ENCODE data around the gene RGS16.

RGS16 gene

DNA sequence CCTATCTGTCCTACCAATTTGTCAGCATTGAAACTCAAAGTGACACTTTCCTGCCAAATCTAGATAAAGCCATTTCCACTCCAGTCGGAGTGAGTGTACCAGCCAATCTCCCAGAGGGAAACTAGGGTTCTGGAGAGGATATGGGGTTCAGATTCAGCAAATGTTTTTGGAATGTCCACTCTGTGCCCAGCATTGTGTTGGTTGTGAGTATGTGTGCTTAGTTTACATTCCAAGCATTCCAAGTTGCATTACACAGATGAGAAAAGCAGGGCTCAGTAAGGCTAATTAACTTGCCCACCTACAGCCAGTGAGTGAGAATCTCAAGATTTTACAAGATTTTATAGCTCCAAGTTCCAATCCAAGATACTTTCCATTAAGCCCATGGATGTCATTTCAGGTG is 26.4 kb upstream of the RGS16 start:
- no peak for DNase-seq (ENCODE audit: low read depth, low spot score)
- H3K27ac ChIP-seq, result no peak overlapping the region

DNA sequence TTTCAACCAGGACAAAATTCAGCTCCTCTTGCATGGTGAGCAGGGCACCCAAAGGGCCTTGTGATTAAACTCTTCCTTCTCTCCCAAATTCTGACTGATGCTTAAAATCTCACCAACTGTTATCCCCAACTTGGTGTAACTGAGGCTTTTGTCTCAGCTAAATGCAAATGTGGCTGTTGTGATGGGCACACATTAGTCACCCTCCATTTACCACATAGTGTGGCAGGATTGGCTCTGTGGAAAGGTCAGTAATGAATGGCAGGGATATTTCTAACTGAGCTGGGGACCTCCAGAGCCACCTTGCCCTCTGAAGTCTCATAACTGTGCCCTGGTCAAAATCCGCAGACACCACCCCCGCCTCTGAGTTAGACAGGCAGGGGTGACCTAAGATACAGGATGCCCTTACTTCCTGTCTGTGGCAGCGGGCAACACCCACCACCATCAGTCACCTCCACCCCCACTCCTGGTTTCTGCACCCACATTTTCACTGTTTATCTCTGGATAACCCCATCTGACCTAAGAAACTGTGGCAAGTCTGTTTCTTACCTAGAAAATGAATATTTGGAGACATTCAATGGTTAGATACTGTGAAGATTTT is 25.4 kb upstream of the RGS16 start:
- H3K27ac ChIP-seq, result no peak overlapping the region
- DNase-seq (ENCODE audit: low read depth, low spot score), result no peak

DNA sequence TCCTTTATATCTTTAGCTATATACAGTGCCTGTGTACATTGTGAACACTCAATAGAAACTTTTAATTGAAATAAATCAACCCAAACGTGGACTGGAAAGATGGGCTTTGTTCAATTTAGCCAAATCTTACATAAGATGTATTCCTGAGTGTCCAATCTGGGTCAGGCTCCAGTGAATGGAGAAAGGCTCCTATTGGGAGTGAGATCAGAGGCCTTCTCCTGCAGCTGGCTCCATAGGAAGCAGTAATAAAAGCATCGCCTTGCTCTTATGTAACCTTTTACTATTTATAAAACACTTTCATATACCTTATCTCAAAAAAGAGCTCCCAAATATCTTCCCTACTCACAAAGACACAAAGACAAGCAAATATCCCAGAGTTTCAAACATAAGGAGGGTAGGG is 24.9 kb upstream of the RGS16 start:
- no peak overlapping the region for H3K27ac ChIP-seq
- no peak for DNase-seq (ENCODE audit: low read depth, low spot score)

DNA sequence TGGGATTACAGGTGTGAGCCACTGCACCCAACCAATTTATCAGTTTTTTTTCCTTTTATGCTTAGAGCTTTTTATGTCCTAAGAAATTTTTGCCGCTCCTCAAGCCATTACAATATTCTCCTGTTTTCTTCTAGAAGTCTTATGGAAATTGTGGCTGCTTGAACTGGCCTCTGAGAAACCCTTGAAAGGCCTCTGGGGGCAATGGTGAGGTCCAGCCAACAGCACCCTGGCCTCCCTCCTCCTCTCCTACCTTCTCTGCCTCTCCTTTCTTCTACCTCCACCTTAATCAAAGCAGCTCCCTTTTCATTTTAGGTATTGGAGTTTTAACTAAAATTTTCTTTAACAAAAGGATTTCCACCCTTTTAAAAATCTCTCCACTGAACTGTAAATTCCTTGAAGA is 24.5 kb upstream of the RGS16 start:
- no peak overlapping the region for H3K27ac ChIP-seq
- no peak for DNase-seq (ENCODE audit: low read depth, low spot score)

DNA sequence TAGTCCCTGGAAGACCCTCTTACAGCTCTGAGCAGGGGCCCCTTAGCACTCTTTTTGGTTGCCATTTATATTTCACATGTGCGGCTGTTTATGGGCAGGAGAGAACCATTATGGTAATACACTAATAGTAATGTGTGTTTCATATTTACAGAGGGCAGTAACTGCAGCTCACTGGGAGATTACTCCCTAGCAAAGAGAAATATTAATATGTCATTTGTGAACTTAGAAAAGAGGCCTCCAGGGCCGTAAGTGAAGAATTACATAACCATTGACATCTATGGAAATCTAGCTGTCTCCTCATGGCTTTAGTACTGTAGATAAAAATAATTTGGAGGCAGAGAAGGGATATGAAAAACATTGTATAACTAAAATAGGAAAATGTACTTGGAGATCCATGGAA is 23.4 kb upstream of the RGS16 start:
- H3K27ac ChIP-seq, result no peak overlapping the region
- no peak for DNase-seq (ENCODE audit: low read depth, low spot score)

DNA sequence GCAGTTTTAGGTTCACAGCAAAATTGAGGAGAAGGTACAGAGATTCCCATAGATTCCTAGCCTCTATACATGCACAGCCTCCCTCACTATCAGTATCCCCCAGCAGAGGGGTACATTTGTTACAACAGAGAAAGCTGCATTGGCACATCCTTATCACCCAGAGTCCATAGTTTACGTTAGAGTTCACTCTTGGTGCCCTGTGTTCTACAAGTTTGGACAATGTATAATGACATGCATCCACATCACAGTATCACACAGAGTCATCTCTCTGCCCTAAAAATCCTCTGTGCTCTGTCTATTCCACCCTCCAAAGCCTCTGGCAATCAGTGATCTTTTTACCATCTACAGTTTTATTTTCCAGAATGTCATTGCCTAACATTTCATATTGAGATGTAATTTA is 22.3 kb upstream of the RGS16 start:
- H3K27ac ChIP-seq, result no peak overlapping the region
- no peak for DNase-seq (ENCODE audit: low read depth, low spot score)

DNA sequence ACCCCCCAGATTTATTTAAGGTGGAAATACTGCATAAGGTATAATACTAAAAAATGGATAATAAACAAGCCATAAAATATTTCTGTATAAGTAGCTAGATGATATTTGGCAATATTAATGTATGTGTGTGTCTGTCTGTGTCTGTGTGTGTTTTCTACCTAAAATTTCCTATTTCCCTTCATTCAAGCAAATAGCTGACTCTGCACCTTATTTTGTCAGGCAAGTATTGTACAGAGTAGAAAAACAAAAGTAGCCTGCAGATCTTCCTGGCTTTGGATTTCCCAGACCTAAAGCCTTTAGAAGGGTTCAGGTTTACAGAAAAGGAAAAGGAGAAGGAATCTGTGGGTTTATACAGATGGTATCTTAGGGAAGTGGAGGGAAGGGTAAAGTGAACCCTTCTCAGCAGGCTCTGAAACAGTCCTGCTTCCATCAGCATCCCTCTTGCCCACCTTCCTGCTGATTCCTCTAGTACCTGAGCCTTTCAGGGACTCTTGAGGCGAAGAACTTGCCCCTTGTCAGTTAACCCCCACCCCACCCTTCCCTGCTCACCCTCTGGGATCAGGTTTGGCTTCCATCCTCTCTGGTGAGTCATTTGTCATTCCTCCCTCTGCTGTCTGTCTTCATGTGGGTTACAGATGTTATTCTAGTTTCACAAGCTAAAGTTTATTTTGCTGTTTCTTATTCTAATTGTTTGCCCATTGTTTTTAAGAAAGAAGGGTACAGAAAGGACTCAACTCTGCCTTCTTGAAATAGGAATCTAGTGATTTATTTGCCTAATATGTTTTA is 21.7 kb upstream of the RGS16 start:
- no peak overlapping the region for H3K27ac ChIP-seq
- no peak for DNase-seq (ENCODE audit: low read depth, low spot score)

DNA sequence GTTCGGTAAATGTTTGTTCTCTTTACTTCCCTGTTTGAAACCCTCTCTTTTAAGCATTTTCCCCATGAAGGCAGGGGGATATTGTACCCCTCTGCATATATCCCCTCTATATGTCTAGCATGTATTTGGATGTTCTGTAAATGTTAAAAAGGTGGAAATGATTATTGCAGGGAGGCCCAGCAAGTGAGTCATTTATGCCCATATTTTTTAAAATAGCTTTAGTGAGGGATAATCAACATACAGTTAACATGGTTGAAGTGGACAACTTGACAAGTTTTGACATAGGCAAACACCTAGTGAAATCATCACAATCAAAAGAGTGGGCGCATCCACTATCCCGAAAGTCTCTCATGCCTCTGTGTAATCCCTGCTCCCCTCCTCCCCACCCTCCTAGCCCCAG is 20.8 kb upstream of the RGS16 start:
- no peak for DNase-seq (ENCODE audit: low read depth, low spot score)
- no peak overlapping the region for H3K27ac ChIP-seq

DNA sequence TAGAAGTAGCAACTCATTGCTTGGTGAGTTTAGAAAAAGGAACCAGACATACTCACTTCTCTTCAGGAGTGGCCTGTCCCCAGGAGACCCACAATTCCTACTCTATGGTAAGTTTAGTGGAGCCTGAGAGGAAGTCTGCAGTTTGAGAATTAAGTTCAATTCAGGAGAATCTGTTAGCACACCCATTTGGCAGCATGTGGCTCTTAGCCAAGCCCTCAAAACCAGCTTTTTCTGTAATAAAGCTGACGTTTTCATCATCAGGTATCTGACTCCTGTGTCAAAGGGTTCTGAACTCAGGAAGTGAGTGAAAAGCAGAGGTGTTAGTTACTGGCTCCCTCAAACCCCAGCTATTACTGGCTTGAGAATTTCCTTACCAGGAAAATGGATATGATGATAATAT is 20.4 kb upstream of the RGS16 start:
- no peak for DNase-seq (ENCODE audit: low read depth, low spot score)

DNA sequence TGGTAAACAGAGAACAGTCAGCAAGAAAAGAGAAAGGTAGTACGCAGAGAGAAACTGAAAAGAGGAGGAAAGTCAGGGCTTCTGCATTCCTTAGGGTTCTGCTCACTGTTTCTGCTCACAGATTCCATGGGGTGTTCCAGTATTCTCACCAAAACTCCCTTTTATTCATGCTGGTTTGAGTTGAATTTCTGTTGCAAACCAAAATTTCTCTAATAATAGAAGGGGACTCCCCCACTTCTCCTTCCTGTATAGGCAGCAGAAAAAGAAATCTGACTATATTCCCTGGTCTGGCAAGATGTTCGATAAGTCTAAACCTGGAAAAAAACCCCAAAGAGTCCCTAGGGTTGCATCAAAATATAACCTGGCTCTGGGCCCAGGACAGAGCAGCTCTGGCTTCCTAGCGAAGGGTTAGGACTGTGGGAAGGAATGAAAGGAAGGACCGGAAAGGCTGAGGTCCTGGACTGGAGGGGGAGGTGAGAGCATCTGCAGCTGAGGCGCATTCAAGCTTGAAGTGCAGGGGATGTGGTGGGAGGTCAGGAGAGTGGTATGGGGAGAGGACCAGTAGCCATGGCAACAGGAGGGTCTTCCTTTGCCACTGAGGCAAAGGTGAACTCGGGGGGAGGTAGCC is 18.8 kb upstream of the RGS16 start:
- no peak for DNase-seq (ENCODE audit: low read depth, low spot score)
- H3K27ac ChIP-seq, result no peak overlapping the region

More for the DNA sequence above, 20.4 kb upstream of the RGS16 start:
- no peak overlapping the region for H3K27ac ChIP-seq

DNA sequence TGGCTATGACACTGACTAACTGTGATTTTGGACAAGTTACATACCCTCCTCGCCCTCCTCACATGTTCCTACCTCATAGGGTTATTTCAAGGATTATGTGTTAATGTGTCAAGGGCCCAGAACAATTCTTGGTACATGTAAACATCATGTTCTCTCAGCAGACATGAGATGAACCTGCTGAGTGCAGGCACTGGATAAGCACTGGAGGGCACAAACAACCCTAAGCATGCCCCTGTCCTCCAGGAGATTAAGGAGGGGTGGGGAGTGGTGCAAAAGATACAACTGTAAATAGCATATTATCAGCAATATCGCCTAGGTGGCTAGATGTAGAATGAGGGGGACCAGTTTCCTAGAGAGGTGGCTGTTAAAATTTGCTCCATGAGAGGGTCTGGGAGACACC is 17.7 kb upstream of the RGS16 start:
- no peak for DNase-seq (ENCODE audit: low read depth, low spot score)
- H3K27ac ChIP-seq, result no peak overlapping the region

DNA sequence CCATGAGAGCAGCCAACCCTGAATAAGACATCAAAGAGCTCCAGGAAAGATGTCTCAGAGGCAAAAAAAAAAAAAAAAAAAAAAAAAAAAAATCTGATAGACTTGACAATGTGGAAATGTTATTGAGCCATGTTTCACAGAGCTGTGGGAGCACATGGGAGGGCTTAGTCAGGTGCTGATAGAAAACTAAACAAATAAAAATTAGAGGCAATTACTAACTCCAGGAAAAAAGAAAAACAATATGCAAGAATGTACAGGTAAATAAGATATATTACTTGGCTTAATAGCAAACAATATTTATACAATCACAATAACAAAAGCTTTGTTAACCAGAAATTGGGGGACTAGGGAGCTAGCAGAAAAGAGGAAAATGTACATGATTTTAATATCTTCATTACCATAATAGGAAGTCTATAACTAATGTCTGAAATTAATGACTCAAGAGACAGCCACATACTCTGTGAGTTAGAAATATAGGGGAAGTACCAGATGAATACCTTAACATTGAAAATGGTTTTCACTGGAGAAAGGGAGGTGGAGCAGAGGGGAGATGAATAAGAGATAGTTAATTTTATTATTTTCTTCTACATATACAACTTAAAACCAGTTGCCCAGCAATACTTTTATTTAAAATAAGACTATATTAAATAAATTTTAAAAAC is 16.9 kb upstream of the RGS16 start:
- no peak overlapping the region for H3K27ac ChIP-seq
- no peak for DNase-seq (ENCODE audit: low read depth, low spot score)

DNA sequence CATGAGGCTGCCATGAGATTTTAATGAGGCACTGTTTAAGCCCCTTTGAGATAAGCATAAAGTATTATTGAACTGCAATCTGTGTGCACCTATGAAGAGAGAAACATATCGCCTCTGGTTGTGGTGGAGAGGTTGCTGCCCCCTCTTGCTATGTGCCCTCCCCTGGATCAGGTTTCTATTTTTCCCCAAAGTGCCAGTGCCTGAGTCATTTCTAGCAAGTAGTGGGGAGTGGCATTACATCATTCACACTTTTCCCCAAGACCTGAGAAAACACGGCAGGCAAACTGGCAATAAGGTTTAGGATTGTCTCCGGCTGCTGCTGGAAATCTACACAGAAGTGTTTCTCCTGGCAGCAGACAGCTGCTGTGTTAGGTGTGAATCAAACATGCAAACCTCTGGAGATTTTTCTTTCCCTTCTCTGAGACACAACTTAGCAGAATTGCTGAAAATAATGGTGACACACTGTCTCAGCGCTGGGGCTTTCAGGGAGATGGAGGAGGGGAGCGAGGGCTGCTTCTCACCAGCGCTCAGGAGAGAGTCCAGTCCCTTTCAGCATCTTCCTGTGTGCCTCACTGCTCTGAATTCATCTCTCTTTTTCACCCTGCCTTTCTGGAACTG is 13.7 kb upstream of the RGS16 start:
- peak overlapping the region; percentile 19 for H3K27ac ChIP-seq
- no peak for DNase-seq (ENCODE audit: low read depth, low spot score)

DNA sequence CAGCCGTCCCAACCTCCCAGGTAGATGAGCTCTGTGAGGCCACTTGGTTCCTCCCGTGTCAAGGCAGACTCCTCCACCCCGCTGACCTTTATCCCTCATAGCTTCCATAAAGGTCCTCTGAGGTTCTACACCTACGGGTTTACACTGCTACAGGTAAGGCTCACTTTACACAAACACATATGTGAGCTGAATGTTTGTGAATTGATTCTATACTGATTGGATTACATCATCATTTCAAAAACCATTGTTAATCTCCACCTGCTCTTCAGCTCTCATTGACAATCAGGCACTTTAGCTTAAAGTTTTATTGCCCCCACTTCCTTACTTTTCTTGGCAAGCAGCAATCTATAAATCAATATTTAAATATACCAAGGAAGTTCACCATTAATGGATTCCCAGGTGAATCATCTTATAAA is 12.8 kb upstream of the RGS16 start:
- no peak overlapping the region for H3K27ac ChIP-seq
- DNase-seq (ENCODE audit: low read depth, low spot score), result no peak

DNA sequence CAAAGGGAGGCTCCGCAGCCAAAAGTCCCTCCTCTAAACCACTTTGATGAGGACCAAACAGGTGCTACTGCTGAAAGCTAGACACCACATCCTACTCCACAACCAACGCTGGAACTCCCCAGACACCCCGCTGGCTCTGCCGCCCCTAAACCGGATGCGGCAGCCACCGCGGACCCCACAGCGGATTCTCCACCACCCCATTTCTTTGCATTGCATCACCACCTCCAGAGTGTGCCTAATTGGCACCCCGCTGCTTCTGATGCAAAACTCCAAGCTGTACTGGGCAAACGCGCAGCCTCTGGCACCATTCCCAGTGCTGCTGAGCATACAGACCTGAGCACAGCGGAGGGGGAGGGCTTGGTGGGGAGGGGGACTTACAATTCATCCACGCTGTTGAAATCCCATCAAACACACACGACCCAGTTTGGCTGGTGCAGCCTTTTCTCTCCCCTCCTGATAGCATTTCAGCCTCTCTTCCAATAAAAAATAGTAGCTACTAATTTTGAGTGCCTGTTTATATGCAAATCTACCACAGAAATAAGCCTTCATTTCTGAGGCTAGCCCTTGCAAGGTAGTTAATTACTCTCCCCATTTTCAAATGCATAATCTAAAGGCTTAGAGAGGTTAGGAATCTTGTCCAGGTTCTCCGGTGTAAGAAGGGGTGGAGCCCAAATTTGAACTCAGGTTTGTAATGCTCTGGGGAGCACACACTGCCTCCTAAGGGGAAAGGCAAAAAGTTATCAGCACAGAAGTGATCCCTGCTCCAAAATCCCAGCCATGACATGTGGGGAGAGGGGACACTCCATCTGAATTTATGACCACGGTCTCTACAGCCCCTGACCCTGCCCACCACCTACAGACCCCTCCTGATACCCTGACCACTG is 12.2 kb upstream of the RGS16 start:
- peak overlapping the region; percentile 65 for H3K27ac ChIP-seq
- no peak for DNase-seq (ENCODE audit: low read depth, low spot score)

DNA sequence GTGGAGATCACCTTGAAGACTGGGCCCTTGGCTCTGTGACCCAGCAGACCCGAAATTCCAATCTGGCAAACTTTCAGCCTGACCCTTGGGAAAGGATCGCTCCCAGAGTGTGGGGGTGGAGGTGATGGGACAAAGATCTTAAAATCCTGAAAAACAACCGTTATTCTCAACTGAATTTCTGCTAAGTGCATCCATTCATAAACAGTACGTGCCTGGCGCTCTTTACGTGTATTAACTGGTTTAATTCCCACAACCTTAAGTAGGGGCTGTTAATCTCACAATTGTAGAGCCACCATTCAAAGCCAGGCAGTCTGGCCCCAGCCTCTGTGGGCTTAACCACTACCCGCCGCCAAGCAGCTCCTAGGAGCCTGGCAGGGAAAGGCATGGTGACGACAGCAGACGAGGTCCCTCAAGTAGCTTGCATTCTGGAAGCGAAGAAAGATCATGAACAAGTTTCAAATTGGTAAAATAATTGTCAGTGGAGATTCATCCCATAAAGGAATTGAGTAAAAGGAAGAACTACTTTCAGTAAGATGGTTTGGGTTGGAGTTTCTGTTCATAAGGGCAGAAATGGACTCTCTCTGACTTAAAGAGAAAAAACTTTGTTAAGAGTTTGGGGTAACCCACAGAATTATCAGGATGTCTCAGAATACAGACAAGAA is 11.4 kb upstream of the RGS16 start:
- H3K27ac ChIP-seq, result peak overlapping the region; percentile 65
- DNase-seq (ENCODE audit: low read depth, low spot score), result no peak

DNA sequence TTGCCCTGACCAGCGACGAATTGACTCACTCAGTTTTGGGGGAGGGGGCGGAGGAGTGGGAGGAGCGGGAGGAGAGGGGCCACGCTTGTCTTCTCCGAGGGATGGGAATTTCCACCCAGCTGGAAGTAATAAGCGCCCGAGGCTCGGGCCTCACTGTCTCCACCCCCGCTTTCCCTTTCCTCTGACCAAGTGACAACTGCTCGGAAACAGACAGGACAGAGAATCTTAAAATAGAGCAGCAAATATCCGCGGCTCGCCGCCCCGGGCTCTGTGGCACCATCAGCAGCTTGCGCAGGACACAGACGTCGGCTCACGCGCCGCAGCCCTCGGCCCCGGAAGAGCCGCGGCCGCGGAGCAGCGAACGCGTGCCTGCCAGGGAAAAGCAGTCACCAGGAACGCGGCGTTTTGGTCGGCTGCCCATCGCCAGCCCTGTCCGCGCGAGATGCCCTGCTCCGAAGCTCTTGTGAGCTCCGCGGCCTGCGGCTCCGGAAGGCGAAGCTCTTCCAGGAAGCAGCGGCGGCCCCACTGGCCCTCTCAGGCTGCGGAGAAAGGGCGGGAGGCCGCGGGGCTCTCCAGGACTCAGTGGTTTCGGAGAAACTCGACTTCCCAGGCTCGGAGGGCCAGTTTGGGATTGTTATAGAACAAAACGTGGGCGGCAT is 10.7 kb upstream of the RGS16 start:
- no peak for DNase-seq (ENCODE audit: low read depth, low spot score)
- peak overlapping the region; percentile 65 for H3K27ac ChIP-seq

DNA sequence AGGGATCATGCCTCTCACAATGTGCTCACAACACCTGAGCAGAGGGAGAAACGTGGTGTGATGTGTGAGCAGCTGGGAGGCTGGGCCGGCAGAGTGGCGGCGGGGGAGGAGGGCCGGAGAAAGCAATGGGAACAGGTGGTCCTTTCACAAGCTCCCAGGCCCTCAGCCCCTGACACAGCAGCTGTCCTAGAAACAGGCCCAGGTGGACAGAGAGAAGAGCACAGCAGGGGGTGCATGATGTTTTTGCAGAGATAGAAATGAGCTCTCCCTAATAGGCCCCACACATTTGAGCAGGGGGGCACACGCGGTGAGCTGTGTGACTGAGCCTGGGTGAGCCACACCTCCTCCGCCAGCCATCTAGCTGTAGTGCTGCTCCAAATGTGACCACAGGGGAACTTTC is 7.6 kb upstream of the RGS16 start:
- H3K27ac ChIP-seq, result no peak overlapping the region
- no peak for DNase-seq (ENCODE audit: low read depth, low spot score)

DNA sequence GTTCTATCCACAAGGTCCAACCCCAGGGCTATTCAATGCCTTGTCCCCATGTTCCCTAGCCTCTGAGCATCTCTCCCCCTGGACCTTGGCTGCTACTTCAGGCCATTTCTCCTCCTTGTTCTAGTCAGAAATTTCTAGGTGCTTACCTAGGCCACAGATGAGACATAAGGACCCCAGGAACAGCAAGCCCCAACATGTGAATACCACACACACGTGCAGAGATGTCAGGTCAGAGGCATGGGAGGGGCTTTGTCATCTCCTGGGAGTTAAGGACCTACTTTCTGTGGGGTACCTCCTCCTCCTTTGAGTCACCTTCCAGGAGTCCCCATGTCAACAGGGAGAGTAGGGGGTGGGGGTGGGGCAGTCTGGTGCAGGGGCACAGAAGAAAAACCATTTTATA is 7.1 kb upstream of the RGS16 start:
- DNase-seq (ENCODE audit: low read depth, low spot score), result no peak
- H3K27ac ChIP-seq, result no peak overlapping the region
